Fibroblast of mammary gland (primary cell): ENCODE measurements around the gene SNX20.

Experiments
- DNase-seq: peaks from one replicate; pipeline ENCODE4 v3.0.0-alpha.2; 2010; ENCODE audit warnings: low read depth
- H3K4me3 ChIP-seq: 2 replicates; pipeline ENCODE4 v1.5.1; 2011; ENCODE audit warnings: low read depth, mild to moderate bottlenecking, low read length, moderate library complexity; ENCODE audit not compliant: control insufficient read depth
- TF ChIP-seq, protein P1 (sequence below): conservative IDR thresholded peaks from 2 replicates; pipeline ENCODE4 v1.5.1; 2011; ENCODE audit warnings: low read depth, low read length, inconsistent platforms; ENCODE audit not compliant: control insufficient read depth, insufficient read depth

Gene SNX20

DNA sequence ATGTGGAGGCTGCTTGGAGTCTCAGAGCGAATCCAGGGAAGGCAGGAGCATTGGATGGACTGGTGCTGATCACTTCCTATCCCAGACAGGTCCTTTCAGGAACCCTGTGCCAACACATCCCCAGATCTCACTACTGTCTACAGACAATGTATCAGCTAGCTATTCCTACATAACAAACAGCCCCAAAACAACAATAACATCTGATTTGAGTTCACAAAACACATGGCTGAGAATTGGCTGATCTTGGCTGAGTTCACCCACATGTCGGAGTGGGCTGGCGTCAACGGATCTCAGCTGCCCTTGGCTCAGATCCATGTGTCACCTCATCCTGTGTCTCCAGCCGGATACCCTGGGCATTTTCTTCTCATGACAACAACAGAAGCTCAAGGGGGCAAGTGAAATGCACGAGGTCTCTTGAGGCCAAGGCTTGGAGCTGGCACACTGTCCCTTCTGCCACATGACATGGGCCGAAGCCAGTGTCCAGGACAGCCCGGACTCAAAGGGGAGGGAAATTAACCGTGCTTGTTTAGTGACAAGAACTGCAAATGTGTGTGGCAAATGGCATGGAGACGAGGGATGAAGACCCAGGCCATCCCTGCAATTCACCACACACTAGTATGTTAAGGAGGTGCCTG lies 18.7 kb downstream of the SNX20 start:
- no peak for DNase-seq
- TF ChIP-seq, protein P1, sequence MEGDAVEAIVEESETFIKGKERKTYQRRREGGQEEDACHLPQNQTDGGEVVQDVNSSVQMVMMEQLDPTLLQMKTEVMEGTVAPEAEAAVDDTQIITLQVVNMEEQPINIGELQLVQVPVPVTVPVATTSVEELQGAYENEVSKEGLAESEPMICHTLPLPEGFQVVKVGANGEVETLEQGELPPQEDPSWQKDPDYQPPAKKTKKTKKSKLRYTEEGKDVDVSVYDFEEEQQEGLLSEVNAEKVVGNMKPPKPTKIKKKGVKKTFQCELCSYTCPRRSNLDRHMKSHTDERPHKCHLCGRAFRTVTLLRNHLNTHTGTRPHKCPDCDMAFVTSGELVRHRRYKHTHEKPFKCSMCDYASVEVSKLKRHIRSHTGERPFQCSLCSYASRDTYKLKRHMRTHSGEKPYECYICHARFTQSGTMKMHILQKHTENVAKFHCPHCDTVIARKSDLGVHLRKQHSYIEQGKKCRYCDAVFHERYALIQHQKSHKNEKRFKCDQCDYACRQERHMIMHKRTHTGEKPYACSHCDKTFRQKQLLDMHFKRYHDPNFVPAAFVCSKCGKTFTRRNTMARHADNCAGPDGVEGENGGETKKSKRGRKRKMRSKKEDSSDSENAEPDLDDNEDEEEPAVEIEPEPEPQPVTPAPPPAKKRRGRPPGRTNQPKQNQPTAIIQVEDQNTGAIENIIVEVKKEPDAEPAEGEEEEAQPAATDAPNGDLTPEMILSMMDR: no peak
- H3K4me3 ChIP-seq: no peak overlapping the region

DNA sequence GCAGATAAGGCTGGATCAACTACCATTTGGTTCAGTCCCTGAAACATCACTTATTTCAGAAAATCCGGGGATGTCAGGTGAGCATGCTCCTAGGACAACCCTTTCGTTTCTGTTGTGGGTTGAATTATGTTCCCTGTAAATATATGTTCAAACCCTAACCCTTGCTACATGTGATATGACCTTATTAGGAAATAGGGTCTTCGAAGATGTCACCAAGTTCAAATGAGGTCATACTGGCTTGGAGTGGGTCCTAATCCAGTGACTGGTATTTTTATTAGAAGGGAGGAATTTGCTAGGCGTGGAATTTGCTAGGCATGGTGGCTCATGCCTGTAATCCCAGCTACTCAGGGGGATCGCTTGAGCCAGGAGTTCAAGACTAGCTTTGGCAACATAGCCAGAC lies 21.3 kb downstream of the SNX20 start:
- TF ChIP-seq, protein P1: no peak
- H3K4me3 ChIP-seq: no peak overlapping the region

DNA sequence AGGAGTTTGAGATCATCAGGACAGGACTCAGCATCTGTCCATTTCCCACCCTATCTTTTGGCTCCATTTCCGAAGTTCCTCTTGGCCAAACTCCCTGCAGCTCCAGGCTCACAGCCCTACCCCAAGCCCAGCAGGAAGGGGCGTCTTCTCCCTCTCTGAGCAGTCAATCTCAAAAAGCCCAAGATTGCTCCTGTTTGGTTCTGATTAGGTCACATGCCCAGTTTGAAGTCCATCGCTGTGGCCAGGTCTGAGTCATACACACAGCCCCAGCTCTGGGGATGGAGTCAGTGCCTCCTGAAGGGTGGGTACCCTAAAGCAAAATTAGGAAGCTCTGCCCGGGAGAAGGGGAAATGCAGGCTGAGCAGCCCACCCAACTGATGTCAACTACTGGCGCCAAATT lies 23.9 kb downstream of the SNX20 start:
- DNase-seq: peak; percentile 9
- TF ChIP-seq, protein P1: no peak
- no peak overlapping the region for H3K4me3 ChIP-seq

More for the DNA sequence above, 21.3 kb downstream of the SNX20 start:
- DNase-seq: no peak

DNA sequence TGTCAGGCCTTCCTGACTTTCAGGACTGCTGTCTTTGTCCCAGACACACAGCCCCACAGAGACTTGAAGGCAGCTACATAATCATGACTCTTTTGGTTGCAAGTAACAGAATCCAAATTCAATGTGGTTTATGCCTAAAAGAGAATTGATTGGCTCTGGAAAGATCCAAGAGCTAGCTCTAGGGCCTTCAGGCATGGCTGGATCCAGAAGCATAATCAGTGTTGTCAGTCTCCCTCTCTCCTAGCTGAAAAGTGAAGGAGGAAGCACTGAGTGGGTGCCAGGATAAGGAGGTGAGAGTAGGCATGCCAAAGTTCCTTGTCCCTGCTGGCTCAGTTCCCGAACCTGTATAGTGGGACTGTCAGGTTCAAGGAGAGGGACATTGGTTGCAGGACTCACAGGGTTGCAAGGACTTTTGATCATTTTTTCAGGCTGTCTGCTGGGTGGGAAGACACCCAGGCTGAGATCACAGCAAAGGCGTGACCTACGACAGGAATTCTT lies 25.5 kb downstream of the SNX20 start:
- no peak for DNase-seq
- H3K4me3 ChIP-seq: no peak overlapping the region
- TF ChIP-seq, protein P1: no peak

DNA sequence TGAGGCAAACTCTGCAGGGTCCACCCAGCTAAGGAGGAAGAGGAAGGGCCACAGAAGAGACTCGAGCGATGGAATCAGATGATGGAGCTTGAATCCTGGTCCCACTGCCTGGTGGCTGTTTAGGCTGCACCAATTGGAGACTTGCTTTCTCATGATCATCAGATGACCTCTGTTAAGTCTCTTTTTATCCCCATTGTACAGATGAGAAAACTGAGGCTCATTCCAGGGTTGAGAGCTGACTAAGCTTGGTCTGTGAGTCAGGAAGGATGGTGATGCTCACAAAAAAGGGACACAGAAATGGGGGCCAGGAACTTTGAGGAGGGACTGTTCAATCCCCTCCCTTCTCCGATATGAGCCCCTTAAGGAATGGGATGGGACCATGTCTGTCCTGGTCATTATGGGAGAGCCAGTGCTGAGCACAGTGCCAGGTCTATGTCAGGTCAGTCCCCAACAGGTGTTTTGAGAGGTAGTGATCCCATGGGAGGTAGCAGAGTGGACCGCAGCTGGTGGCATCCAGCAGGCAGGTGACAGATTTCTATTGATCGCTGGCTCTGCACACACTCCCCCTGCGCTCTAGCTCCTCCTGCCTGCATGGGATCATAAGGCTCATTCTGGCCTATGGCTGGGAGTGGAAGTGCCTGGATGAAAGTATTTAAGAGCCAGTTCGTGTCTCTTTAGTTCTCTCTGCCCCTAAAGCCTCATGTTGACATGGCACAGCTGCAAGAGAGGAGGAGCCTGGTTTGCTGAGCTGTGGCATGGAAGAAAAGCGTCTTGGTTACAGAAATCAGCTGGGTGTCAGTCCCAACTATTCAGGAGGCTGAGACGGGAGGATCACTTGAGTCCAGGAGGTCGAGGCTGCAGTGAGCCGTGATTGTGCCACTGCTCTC lies 27.2 kb downstream of the SNX20 start:
- no peak for DNase-seq
- TF ChIP-seq, protein P1: no peak
- H3K4me3 ChIP-seq: no peak overlapping the region

DNA sequence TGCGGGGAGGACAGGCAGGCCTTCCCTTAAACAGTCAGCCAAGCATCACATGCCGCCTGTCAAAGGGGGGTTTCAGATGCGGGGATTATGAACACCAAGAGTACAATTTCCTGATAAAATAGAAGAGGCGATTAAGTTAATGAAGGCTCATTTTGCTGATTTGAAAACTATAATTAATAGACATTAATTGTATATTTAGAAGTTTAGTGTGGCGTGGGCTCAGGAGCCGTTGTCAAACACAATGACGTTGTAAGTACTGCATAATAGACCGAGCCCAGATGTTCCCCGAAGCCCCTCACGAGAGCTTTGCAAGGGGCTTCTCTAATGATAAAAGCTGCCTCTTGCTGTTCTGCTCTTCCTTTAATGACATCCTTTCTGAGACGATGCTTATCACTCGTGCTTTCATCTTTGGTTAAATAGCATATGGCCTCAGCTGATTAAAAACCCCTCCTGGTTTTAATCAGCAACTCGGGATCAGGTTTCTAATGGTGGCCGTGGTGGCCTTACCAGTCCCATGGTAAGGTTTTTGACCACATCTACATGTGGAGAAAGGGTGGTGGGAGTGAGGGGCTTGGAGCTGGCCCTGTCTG lies 28.2 kb downstream of the SNX20 start:
- H3K4me3 ChIP-seq: no peak overlapping the region
- no peak for DNase-seq
- TF ChIP-seq, protein P1: no peak
